HCT116 (cell line): Measurements from ENCODE around the gene SAP130. TPM values are rescaled to one million over a fixed set of nuclear protein-coding genes. Genes with fewer than 3 reads are reported as not detected.

Experiments
- ATAC-seq: fragments of 200-7000 bp; cut with Tn5 transposase; 2 replicates; pipeline ENCODE4 v1.9.1; 2020; ENCODE audit warnings: mild to moderate bottlenecking, moderate library complexity
- BruUV-seq: library from RNA; stranded (reverse); fragments of 400-500 nt; replicated peaks from 2 replicates; lab custom pipeline; 2021; lab: Mats Ljungman, UMichigan
- CTCF ChIA-PET: fragments of 300-600 bp; sonication (Branson Sonifier 250); formaldehyde crosslinking; loops from one replicate; lab custom pipeline; 2021; ENCODE audit warnings: antibody characterized with exemption; lab: Charles Lee
- POLR2A ChIA-PET: fragments of 300-600, 350-600 bp; sonication (Branson Sonifier 250); formaldehyde crosslinking; loops from one replicate; lab custom pipeline; 2021; ENCODE audit warnings: antibody characterized with exemption; lab: Charles Lee
- RAD21 ChIA-PET, 2 experiments: fragments of 300-600 bp; sonication (Branson Sonifier 250); formaldehyde crosslinking; loops; one replicate each; lab custom pipeline; 2023; ENCODE audit warnings: low total read pairs in 2 of 2; ENCODE audit not compliant: uncharacterized antibody in 2 of 2, unreplicated experiment in 2 of 2, low non-redundant PET in 1 of 2; lab: Charles Lee
- DNase-seq: peaks from one replicate; pipeline ENCODE4 v3.0.0-alpha.2; 2010; ENCODE audit warnings: low read depth, low spot score
- H2AFZ ChIP-seq: fragments of 200-600 bp; shearing (Covaris generic), sonication (generic); 2 replicates; pipeline ENCODE4 v1.6.1; 2017; ENCODE audit warnings: low read depth, mixed run types, mixed read lengths, antibody characterized with exemption, low read length; ENCODE audit not compliant: poor library complexity, severe bottlenecking
- H3K27ac ChIP-seq: 2 replicates; pipeline ENCODE4 v1.5.1; 2012; ENCODE audit warnings: low read depth, low read length
- H3K27me3 ChIP-seq: fragments of 200-600 bp; sonication (generic); 2 replicates; pipeline ENCODE4 v1.6.1; 2016; ENCODE audit warnings: mixed run types, low read length, mixed read lengths; ENCODE audit not compliant: insufficient read depth
- H3K36me3 ChIP-seq, 2 experiments: fragments of 200-500 bp in 1 of 2; fragments of 200-600 bp in 1 of 2; sonication (Bioruptor generic) in 1 of 2; sonication (generic) in 1 of 2; 2 replicates each; pipeline versions ENCODE4 v1.5.1 to v1.6.1; 2014 to 2016; ENCODE audit warnings: low read length in 2 of 2, inconsistent platforms in 1 of 2, mixed read lengths in 1 of 2, mixed run types in 1 of 2; ENCODE audit not compliant: insufficient read depth in 2 of 2, control insufficient read depth in 1 of 2
- H3K4me1 ChIP-seq, 2 experiments: fragments of 200-600 bp in 1 of 2; sonication (generic) in 1 of 2; 2 replicates each; pipeline versions ENCODE4 v1.5.1 to v1.6.1; 2012 to 2017; ENCODE audit warnings: low read length in 2 of 2, inconsistent platforms in 1 of 2, mild to moderate bottlenecking in 1 of 2, mixed read lengths in 1 of 2, mixed run types in 1 of 2, moderate library complexity in 1 of 2; ENCODE audit not compliant: insufficient read depth in 2 of 2, control insufficient read depth in 1 of 2
- H3K4me2 ChIP-seq: fragments of 200-600 bp; sonication (generic); 2 replicates; pipeline ENCODE4 v1.6.1; 2017; ENCODE audit warnings: mixed run types, low read length, mixed read lengths
- H3K4me3 ChIP-seq, 2 experiments: fragments of 200-600 bp in 1 of 2; sonication (generic) in 1 of 2; replicated peaks in 1 of 2; 2 replicates each; pipeline ENCODE4 v1.5.1; 2011 to 2016; ENCODE audit warnings: low read length in 2 of 2, control low read depth in 1 of 2, low read depth in 1 of 2, mild to moderate bottlenecking in 1 of 2, mixed read lengths in 1 of 2, mixed run types in 1 of 2
- H3K79me2 ChIP-seq: fragments of 200-600 bp; sonication (generic); 2 replicates; pipeline ENCODE4 v1.6.1; 2017; ENCODE audit warnings: mild to moderate bottlenecking, mixed run types, low read length, moderate library complexity, mixed read lengths; ENCODE audit not compliant: insufficient read depth
- H3K9ac ChIP-seq: fragments of 200-600 bp; sonication (generic); 2 replicates; pipeline ENCODE4 v1.6.1; 2016; ENCODE audit warnings: low read length, mixed read lengths
- H3K9me2 ChIP-seq: fragments of 200-600 bp; sonication (generic), shearing (Covaris generic); 2 replicates; pipeline ENCODE4 v1.6.1; 2017; ENCODE audit warnings: mixed run types, mild to moderate bottlenecking, moderate library complexity; ENCODE audit not compliant: insufficient read depth
- H3K9me3 ChIP-seq, 2 experiments: fragments of 200-500 bp in 1 of 2; fragments of 200-600 bp in 1 of 2; sonication (Bioruptor generic) in 1 of 2; sonication (generic) in 1 of 2; 2 replicates each; pipeline ENCODE4 v1.6.1; 2014 to 2017; ENCODE audit warnings: low read length in 2 of 2, mixed read lengths in 2 of 2, inconsistent platforms in 1 of 2, low read depth in 1 of 2, mild to moderate bottlenecking in 1 of 2, mixed run types in 1 of 2, moderate library complexity in 1 of 2; ENCODE audit not compliant: control insufficient read depth in 1 of 2, insufficient read depth in 1 of 2
- H4K20me1 ChIP-seq: fragments of 200-600 bp; sonication (generic), shearing (Covaris generic); 2 replicates; pipeline ENCODE4 v1.6.1; 2017; ENCODE audit warnings: mixed run types, mild to moderate bottlenecking, moderate library complexity; ENCODE audit not compliant: insufficient read depth
- CBX3 ChIP-seq: IDR thresholded peaks from 2 replicates; pipeline ENCODE4 v1.6.1; 2012; ENCODE audit warnings: low read depth
- intact Hi-C: fragments of 100-400 bp; cut with micrococcal nuclease; formaldehyde crosslinking; loops from 2 replicates; pipeline ENCODE4 v1.10.0; 2022
- total RNA-seq: library from RNA; stranded (reverse); gene quantifications from one replicate; pipeline ENCODE4 v1.2.1, GENCODE V29; 2021; ENCODE audit not compliant: unreplicated experiment
- TF ChIP-seq, protein P1 (sequence below): IDR thresholded peaks from 2 replicates; pipeline ENCODE4 v1.6.1; 2012; ENCODE audit warnings: low read depth
- TF ChIP-seq, protein P2 (sequence below), 3 experiments: fragments of 200-600 bp in 1 of 3; sonication (generic) in 1 of 3; IDR thresholded peaks in 2 of 3; conservative IDR thresholded peaks in 1 of 3; 2 replicates each; pipeline ENCODE4 v1.5.1; 2012 to 2017; ENCODE audit warnings: low read depth in 2 of 3, low read length in 2 of 3, antibody characterized with exemption in 1 of 3, borderline replicate concordance in 1 of 3, control low read depth in 1 of 3, mild to moderate bottlenecking in 1 of 3, mixed read lengths in 1 of 3, mixed run types in 1 of 3, moderate library complexity in 1 of 3; ENCODE audit not compliant: insufficient read depth in 1 of 3

Gene SAP130
- total RNA-seq, 1 experiment from 2014 or later, result 29.5 TPM

DNA sequence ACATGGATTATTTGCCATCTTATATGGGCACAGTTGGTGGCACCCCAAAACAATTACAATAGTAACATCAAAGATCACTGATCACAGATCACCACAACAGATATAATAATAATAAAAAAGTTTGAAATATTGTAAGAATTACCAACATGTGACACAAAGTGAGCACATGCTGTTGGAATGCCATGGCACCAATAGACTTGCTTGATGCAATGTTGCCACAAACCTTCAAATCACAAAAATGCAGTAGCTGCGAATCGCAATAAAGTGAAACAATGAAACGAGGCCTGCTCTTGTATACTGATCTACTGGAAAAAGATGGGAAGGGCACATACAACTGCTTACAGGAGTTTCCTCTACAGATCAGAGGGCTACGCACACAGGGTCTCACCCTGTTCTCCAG is 109.9 kb downstream of the SAP130 start:
- Histone ChIP-seq H3K36me3 (no peaks in the 10 kb centered on the region), H3K4me2 (no peak overlapping the region), H3K9me3 (no peaks in the 10 kb centered on the region), H4K20me1 (no peaks in the 10 kb centered on the region), H3K79me2 (no peaks in the 10 kb centered on the region), H3K4me1 (no peaks in the 10 kb centered on the region), H3K27ac (no peak overlapping the region), H3K9ac (no peak overlapping the region), H3K9me2 (no peaks in the 10 kb centered on the region), H3K27me3 (no peaks in the 10 kb centered on the region), H2AFZ (no peak overlapping the region), H3K4me3 (no peak overlapping the region)
- TF ChIP-seq, protein P1, sequence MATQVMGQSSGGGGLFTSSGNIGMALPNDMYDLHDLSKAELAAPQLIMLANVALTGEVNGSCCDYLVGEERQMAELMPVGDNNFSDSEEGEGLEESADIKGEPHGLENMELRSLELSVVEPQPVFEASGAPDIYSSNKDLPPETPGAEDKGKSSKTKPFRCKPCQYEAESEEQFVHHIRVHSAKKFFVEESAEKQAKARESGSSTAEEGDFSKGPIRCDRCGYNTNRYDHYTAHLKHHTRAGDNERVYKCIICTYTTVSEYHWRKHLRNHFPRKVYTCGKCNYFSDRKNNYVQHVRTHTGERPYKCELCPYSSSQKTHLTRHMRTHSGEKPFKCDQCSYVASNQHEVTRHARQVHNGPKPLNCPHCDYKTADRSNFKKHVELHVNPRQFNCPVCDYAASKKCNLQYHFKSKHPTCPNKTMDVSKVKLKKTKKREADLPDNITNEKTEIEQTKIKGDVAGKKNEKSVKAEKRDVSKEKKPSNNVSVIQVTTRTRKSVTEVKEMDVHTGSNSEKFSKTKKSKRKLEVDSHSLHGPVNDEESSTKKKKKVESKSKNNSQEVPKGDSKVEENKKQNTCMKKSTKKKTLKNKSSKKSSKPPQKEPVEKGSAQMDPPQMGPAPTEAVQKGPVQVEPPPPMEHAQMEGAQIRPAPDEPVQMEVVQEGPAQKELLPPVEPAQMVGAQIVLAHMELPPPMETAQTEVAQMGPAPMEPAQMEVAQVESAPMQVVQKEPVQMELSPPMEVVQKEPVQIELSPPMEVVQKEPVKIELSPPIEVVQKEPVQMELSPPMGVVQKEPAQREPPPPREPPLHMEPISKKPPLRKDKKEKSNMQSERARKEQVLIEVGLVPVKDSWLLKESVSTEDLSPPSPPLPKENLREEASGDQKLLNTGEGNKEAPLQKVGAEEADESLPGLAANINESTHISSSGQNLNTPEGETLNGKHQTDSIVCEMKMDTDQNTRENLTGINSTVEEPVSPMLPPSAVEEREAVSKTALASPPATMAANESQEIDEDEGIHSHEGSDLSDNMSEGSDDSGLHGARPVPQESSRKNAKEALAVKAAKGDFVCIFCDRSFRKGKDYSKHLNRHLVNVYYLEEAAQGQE, result no peak
- no peak for TF ChIP-seq CBX3
- TF ChIP-seq, protein P2, sequence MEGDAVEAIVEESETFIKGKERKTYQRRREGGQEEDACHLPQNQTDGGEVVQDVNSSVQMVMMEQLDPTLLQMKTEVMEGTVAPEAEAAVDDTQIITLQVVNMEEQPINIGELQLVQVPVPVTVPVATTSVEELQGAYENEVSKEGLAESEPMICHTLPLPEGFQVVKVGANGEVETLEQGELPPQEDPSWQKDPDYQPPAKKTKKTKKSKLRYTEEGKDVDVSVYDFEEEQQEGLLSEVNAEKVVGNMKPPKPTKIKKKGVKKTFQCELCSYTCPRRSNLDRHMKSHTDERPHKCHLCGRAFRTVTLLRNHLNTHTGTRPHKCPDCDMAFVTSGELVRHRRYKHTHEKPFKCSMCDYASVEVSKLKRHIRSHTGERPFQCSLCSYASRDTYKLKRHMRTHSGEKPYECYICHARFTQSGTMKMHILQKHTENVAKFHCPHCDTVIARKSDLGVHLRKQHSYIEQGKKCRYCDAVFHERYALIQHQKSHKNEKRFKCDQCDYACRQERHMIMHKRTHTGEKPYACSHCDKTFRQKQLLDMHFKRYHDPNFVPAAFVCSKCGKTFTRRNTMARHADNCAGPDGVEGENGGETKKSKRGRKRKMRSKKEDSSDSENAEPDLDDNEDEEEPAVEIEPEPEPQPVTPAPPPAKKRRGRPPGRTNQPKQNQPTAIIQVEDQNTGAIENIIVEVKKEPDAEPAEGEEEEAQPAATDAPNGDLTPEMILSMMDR (IDR thresholded peaks at IDR 0.05 in 2 of 3, conservative IDR thresholded peaks at IDR 0.05 in 1 of 3; ENCODE audit: borderline replicate concordance in 1 of 3, insufficient read depth in 1 of 3, low read depth in 2 of 3, low read length in 2 of 3), result no peak
- RAD21 ChIA-PET, result no interaction called here
- intact Hi-C loops, result no loop called here
- CTCF ChIA-PET, result no interaction called here
- POLR2A ChIA-PET, result no interaction called here
- DNase-seq (no peak), ATAC-seq (no peak)
- BruUV-seq, result no TSS peak
